ENCODE results near the gene SLC6A13. TPM values are rescaled to one million over a fixed set of nuclear protein-coding genes. Genes with fewer than 3 reads are reported as not detected.

Gene SLC6A13
- total RNA-seq, 1 donor from 2014 or later = 0.79 TPM

DNA sequence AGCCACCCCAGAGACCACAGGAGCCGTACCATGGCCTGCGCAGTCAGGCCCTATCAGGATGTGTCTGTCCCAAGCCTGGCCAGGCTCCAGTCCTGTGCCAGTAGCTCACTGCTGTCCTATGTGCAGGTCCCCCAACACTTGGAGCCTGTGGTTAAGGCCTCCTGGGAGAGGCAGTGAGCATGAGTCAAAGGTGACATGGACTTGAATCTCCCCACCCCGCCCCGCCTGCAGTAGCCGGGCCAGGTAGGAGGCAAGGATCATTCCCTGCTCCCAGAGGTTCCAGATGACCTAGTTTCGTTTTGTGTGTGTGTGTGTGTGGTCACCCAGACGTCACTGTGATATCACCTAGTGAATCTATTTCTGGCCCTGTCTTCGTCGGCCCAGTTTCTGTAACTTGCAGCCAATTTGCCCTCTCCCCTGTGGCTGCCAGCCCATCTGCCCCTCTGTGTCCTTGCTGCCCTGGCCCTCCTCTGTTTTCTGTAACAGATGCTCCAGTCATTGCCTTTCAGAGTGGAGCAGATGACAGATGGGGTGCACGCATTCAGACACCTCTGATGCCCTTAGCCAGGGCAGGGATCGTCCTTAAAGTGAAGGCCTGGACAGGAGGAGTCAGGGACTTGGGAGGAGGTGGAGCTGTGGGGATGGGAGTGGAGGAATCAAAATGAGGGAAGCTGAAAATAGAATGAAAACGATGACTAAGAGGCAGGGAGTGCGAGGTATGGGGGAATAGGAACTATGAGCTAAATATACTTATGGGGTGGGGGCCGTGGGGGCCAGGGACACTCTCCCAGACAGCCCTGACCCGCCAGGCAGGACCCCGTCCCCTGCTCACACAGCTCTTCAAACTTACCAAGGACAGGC, 86.1 kb downstream of the SLC6A13 start:
- FAIRE-seq (no peak), DNase-seq (ENCODE audit: low read depth) (no peak)
- TF ChIP-seq, protein P1, sequence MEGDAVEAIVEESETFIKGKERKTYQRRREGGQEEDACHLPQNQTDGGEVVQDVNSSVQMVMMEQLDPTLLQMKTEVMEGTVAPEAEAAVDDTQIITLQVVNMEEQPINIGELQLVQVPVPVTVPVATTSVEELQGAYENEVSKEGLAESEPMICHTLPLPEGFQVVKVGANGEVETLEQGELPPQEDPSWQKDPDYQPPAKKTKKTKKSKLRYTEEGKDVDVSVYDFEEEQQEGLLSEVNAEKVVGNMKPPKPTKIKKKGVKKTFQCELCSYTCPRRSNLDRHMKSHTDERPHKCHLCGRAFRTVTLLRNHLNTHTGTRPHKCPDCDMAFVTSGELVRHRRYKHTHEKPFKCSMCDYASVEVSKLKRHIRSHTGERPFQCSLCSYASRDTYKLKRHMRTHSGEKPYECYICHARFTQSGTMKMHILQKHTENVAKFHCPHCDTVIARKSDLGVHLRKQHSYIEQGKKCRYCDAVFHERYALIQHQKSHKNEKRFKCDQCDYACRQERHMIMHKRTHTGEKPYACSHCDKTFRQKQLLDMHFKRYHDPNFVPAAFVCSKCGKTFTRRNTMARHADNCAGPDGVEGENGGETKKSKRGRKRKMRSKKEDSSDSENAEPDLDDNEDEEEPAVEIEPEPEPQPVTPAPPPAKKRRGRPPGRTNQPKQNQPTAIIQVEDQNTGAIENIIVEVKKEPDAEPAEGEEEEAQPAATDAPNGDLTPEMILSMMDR (IDR thresholded peaks at IDR 0.05; ENCODE audit: insufficient read depth, low read length, severe bottlenecking) = no peak
- peaks cover 1% of the 10 kb centered on the region for H3K27me3 ChIP-seq (ENCODE audit: control insufficient read depth, insufficient read depth, low read length)
- no peak overlapping the region for H3K4me3 ChIP-seq (ENCODE audit: low read depth, low read length)
- H3K36me3 ChIP-seq (ENCODE audit: control insufficient read depth, insufficient read depth, low read length) = no peaks in the 10 kb centered on the region

DNA sequence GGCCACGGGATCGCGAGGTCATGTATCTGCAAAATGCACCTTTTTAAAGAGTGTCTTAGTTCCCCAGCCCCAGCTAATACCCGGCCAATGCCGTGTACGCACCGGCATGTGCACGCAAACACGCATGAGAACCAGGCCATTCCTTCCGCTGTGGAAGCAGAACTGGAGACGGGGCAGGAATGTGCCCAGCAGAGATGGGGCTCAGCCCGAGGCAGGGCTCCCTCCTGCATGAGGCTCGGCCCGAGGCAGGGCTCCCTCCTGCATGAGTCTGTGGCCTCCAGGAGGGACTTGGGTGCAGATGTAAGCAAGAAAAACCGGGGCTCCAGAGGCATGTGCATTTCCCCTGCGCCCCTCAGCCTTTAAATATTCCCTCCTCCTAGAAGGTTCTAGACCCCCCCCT, 86.9 kb downstream of the SLC6A13 start:
- DNase-seq (ENCODE audit: low read depth) = no peak
- Histone ChIP-seq H3K27me3 (ENCODE audit: control insufficient read depth, insufficient read depth, low read length) (peaks cover 1% of the 10 kb centered on the region), H3K36me3 (ENCODE audit: control insufficient read depth, insufficient read depth, low read length) (no peaks in the 10 kb centered on the region), H3K4me3 (ENCODE audit: low read depth, low read length) (no peak overlapping the region)
- TF ChIP-seq, protein P1 (IDR thresholded peaks at IDR 0.05; ENCODE audit: insufficient read depth, low read length, severe bottlenecking) = no peak
- FAIRE-seq = no peak

DNA sequence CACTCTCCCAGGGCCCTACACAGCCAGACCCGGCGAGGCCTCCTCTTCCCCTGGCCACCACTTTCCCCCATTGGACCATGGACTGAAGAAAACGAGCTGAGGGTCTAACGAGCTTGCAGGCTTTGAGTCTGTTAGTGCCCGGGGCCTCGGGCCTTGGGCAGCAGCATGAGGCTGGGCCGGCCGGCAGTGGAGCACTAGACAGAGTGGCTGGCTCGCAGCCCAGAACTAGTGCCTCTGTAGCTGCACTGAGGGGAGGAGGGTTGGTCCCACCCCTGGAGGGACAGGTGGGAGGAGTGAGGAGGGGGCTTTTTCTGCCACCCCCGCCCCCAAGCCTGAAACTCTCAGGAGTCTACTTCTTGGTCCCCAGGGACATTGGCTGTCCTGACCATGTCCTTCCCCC, 87.4 kb downstream of the SLC6A13 start:
- no peak for FAIRE-seq
- H3K27me3 ChIP-seq (ENCODE audit: control insufficient read depth, insufficient read depth, low read length) = peaks cover 1% of the 10 kb centered on the region
- TF ChIP-seq, protein P1 (IDR thresholded peaks at IDR 0.05; ENCODE audit: insufficient read depth, low read length, severe bottlenecking) = no peak
- H3K4me3 ChIP-seq (ENCODE audit: low read depth, low read length) = no peak overlapping the region
- DNase-seq (ENCODE audit: low read depth) = no peak
- H3K36me3 ChIP-seq (ENCODE audit: control insufficient read depth, insufficient read depth, low read length) = no peaks in the 10 kb centered on the region

DNA sequence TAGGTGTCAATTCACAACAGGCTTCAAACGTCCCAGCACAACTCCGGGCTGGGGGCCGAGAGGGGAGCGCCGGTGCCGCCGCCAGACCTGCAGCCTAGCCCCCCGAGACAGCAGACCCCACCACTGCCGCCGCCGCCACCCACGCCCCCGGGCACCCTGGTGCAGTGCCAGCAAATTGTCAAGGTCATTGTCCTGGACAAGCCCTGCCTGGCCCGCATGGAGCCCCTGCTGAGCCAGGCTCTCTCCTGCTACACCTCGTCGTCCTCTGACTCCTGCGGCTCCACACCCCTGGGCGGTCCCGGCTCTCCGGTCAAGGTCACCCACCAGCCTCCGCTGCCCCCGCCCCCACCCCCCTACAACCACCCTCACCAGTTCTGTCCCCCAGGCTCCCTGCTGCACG, 88.0 kb downstream of the SLC6A13 start:
- no peak for DNase-seq (ENCODE audit: low read depth)
- TF ChIP-seq, protein P1 (IDR thresholded peaks at IDR 0.05; ENCODE audit: insufficient read depth, low read length, severe bottlenecking) = no peak
- FAIRE-seq = no peak
- H3K27me3 ChIP-seq (ENCODE audit: control insufficient read depth, insufficient read depth, low read length) = no peaks in the 10 kb centered on the region
- H3K36me3 ChIP-seq (ENCODE audit: control insufficient read depth, insufficient read depth, low read length) = no peaks in the 10 kb centered on the region
- H3K4me3 ChIP-seq (ENCODE audit: low read depth, low read length) = no peak overlapping the region

DNA sequence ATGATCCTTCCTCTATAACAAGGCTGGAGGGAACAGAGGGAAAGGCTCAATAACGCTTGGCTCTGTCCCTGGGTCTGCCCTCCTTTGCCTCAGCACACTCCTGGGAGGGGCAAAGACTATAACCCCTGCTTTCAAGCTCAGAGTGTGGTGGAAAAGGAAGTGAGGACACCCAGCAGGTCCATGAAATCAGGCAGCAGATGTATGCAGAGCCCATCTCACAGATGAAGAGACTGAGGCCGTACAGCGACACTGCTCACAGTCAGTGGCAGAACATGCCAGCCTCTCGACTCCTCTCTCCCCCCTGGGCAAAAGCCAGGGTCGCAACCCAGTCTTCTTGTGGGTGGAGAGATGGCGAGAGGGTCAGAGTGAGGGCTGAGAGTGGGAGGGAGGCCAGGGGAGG, 88.5 kb downstream of the SLC6A13 start:
- Histone ChIP-seq H3K4me3 (ENCODE audit: low read depth, low read length) (no peak overlapping the region), H3K27me3 (ENCODE audit: control insufficient read depth, insufficient read depth, low read length) (no peaks in the 10 kb centered on the region), H3K36me3 (ENCODE audit: control insufficient read depth, insufficient read depth, low read length) (no peaks in the 10 kb centered on the region)
- DNase-seq (ENCODE audit: low read depth) (no peak), FAIRE-seq (no peak)
- TF ChIP-seq, protein P1 (IDR thresholded peaks at IDR 0.05; ENCODE audit: insufficient read depth, low read length, severe bottlenecking) = no peak

Data from bronchial epithelial cell (primary cell).